PFSK-1 (cell line): ENCODE data around the gene RASEF.

ENCODE experiments used
- FOXP2 ChIP-seq: optimal IDR thresholded peaks from 2 replicates; pipeline ENCODE3; 2011; ENCODE audit warnings: borderline replicate concordance, control low read depth, inconsistent platforms; ENCODE audit not compliant: insufficient read depth; ENCODE audit errors: extremely low read length, extremely low read depth
- POLR2AphosphoS5 ChIP-seq: IDR thresholded peaks from 2 replicates; pipeline ENCODE4 v1.6.1; 2012; ENCODE audit warnings: low read depth, mild to moderate bottlenecking, control low read depth, low read length, moderate library complexity
- SIN3A ChIP-seq: IDR thresholded peaks from 2 replicates; pipeline ENCODE4 v1.6.1; 2012; ENCODE audit warnings: mild to moderate bottlenecking, low read length, moderate library complexity, borderline replicate concordance; ENCODE audit not compliant: insufficient read depth
- TAF1 ChIP-seq: IDR thresholded peaks from 2 replicates; pipeline ENCODE4 v1.6.1; 2012; ENCODE audit warnings: low read length, control low read depth, borderline replicate concordance; ENCODE audit not compliant: insufficient read depth
- TF ChIP-seq, protein P1 (sequence below), 2 experiments: IDR thresholded peaks; 2 replicates each; pipeline versions ENCODE4 v1.6.1 to v1.8.0; 2011 to 2012; ENCODE audit warnings: low read depth in 2 of 2, low read length in 2 of 2, control low read depth in 1 of 2, inconsistent platforms in 1 of 2, mild to moderate bottlenecking in 1 of 2, moderate library complexity in 1 of 2; ENCODE audit not compliant: insufficient read depth in 1 of 2

The RASEF gene

DNA sequence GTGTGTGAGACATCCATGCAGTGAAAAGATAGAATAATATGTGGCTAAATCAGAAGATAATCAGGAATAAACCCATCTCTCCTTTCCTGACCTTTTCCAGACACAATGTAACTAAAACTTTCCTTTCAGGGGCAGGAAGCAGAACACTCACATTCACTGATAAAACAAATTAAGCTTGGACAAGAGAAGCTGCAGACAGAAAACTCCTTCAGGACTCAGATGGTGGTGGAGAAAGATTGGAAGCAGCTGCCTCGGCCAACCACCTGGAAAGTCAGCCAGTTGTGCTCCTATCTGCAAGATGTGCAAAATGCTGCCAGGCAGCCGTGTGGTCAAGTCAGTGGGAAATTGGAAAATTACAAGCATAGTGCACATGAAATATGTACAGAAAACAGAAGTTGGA lies 26.9 kb downstream of the RASEF start:
- no peak for TF ChIP-seq POLR2AphosphoS5
- TF ChIP-seq SIN3A = no peak
- TF ChIP-seq, protein P1, sequence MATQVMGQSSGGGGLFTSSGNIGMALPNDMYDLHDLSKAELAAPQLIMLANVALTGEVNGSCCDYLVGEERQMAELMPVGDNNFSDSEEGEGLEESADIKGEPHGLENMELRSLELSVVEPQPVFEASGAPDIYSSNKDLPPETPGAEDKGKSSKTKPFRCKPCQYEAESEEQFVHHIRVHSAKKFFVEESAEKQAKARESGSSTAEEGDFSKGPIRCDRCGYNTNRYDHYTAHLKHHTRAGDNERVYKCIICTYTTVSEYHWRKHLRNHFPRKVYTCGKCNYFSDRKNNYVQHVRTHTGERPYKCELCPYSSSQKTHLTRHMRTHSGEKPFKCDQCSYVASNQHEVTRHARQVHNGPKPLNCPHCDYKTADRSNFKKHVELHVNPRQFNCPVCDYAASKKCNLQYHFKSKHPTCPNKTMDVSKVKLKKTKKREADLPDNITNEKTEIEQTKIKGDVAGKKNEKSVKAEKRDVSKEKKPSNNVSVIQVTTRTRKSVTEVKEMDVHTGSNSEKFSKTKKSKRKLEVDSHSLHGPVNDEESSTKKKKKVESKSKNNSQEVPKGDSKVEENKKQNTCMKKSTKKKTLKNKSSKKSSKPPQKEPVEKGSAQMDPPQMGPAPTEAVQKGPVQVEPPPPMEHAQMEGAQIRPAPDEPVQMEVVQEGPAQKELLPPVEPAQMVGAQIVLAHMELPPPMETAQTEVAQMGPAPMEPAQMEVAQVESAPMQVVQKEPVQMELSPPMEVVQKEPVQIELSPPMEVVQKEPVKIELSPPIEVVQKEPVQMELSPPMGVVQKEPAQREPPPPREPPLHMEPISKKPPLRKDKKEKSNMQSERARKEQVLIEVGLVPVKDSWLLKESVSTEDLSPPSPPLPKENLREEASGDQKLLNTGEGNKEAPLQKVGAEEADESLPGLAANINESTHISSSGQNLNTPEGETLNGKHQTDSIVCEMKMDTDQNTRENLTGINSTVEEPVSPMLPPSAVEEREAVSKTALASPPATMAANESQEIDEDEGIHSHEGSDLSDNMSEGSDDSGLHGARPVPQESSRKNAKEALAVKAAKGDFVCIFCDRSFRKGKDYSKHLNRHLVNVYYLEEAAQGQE (IDR thresholded peaks at IDR 0.05; ENCODE audit: insufficient read depth in 1 of 2, low read depth in 2 of 2, low read length in 2 of 2) = no peak
- TF ChIP-seq TAF1 = no peak
- no peak for TF ChIP-seq FOXP2

DNA sequence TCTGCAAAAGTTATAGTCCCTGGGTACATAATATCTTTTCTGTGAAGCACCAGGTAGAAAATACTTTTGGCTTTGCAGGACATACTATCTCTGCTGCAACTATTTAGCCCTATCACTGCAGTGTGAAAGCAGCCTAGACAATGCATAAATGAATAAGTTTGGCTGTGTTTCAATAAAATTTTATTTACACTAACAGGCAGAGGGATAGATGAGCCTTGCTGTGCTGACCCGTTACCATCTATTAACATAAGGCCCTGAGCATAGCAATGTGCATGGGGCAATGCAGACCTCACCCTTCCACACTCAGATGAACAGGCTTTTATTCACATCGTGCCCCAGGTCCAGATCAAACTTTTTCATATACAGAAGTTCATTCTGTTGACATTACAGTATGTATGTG lies 27.8 kb downstream of the RASEF start:
- TF ChIP-seq POLR2AphosphoS5 = no peak
- TF ChIP-seq, protein P1 (IDR thresholded peaks at IDR 0.05; ENCODE audit: insufficient read depth in 1 of 2, low read depth in 2 of 2, low read length in 2 of 2) = no peak
- TF ChIP-seq SIN3A = no peak
- TF ChIP-seq TAF1 = no peak
- TF ChIP-seq FOXP2 = no peak

DNA sequence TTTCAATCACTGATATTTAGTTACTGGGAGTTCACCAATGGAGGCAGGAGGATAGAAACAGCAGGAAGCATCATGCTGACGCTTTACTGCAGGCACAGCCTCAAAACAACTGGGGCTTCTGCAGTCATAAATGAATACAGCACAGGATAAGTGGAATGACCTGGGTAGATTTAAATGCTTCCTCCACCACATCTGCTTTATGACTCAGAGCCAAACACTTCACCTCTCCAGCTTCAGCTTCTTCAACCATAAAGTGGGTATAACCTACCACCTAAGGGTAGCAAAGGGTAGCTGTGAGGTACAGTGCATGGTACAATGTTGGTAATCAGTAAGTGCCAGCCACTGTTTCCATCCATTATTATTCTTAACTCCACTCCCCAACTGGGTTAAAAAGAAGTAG lies 28.4 kb downstream of the RASEF start:
- no peak for TF ChIP-seq SIN3A
- TF ChIP-seq FOXP2 = no peak
- TF ChIP-seq, protein P1 (IDR thresholded peaks at IDR 0.05; ENCODE audit: insufficient read depth in 1 of 2, low read depth in 2 of 2, low read length in 2 of 2) = no peak
- no peak for TF ChIP-seq POLR2AphosphoS5
- no peak for TF ChIP-seq TAF1

DNA sequence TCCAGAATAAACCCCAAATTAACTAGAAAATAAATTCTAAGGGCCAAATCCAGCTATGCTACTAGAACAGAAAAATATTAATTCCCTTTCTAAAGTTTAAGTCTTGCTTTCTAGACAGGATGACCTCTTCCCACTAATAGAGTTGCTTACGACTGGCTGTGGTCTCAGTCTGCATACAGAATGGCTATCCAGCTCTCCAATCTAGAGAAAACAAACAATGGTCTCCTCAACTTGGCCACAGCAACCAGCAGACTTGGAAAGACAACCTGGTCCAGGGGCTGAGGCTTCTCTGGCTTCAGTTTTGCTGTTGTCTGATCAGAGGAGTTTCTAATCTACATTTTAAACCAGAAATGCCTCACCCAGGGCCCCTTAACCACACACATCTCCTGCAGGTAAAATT lies 28.9 kb downstream of the RASEF start:
- TF ChIP-seq, protein P1 (IDR thresholded peaks at IDR 0.05; ENCODE audit: insufficient read depth in 1 of 2, low read depth in 2 of 2, low read length in 2 of 2) = no peak
- TF ChIP-seq POLR2AphosphoS5 (no peak), FOXP2 (no peak), SIN3A (no peak), TAF1 (no peak)

DNA sequence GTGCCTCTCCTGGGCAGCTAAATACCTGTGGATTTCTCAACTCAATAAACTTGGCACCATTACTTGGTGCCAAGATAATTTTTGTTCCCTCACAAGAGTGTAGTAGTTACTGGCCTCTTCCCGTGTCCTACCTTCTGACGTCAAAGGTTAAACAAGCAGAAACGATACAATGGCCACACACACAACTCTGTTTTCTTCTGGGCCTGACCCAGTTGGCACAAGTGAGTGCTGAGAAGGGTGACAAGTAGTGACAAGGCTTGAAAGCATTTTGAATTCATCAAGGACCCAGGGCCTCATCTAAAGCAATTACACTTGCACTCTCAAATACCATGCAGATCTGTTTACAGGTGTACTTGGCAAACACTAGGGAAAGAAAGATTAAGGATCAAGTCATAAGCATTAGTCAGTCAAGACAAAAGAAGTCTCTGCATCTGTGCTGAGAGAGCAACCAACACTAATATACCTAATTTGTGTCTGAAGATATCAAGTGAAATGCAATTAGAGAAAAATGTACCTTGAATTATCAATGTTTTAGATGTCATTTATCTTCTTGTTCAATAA lies 30.8 kb downstream of the RASEF start:
- no peak for TF ChIP-seq TAF1
- no peak for TF ChIP-seq SIN3A
- no peak for TF ChIP-seq POLR2AphosphoS5
- no peak for TF ChIP-seq FOXP2
- TF ChIP-seq, protein P1 (IDR thresholded peaks at IDR 0.05; ENCODE audit: insufficient read depth in 1 of 2, low read depth in 2 of 2, low read length in 2 of 2) = no peak
